Pancreas (tissue), 10 donors: ENCODE results near the gene SEC14L5. TPM values are rescaled to one million over a fixed set of nuclear protein-coding genes. Genes with fewer than 3 reads are reported as not detected.

Experiments
- ATAC-seq, 4 donors: fragments of 200-7000 bp; cut with Tn5 transposase; one replicate each; pipeline versions ENCODE4 v1.8.0 to v1.9.1; 2020; ENCODE audit warnings: mild to moderate bottlenecking in 4 of 4, moderate library complexity in 4 of 4
- DNase-seq, 6 donors: peaks; one replicate each; pipeline ENCODE4 v3.0.0-alpha.2; 2020
- FAIRE-seq: peaks from 2 replicates; lab custom pipeline; 2012; peaks lifted over from hg19 to GRCh38; lab: Jason Lieb, UNC
- H3K27ac ChIP-seq, 4 donors: fragments of 200-600 bp; sonication (generic); 1 replicate in 3 of 4; 2 replicates in 1 of 4; pipeline versions ENCODE4 v1.5.0 to v1.8.0; 2020
- H3K27me3 ChIP-seq, 4 donors: fragments of 200-600 bp; one replicate each; pipeline ENCODE4 v1.8.0; 2021
- H3K36me3 ChIP-seq, 3 donors: fragments of 200-600 bp; sonication (generic) in 1 of 3; one replicate each; pipeline versions ENCODE4 v1.5.0 to v1.8.0; 2020 to 2021
- H3K4me1 ChIP-seq, 3 donors: fragments of 200-600 bp; one replicate each; pipeline ENCODE4 v1.8.0; 2021
- H3K4me3 ChIP-seq, 4 donors: fragments of 200-600 bp; sonication (generic) in 2 of 4; one replicate each; pipeline versions ENCODE4 v1.5.0 to v1.8.0; 2020 to 2021
- H3K9me3 ChIP-seq, 4 donors: fragments of 200-600 bp; one replicate each; pipeline ENCODE4 v1.8.0; 2021
- CTCF ChIP-seq, 4 donors: fragments of 200-600 bp; sonication (generic) in 3 of 4; IDR thresholded peaks; one replicate each; pipeline versions ENCODE4 v1.5.0 to v1.8.0; 2021; ENCODE audit warnings: antibody characterized with exemption in 4 of 4
- WGBS, 2 donors: extraction: QIAGEN DNeasy Blood & Tissue Kit; methylation state at CpG; one replicate each; pipeline ENCODE4 v1.1.7; 2013; 5-methylcytosine and 5-hydroxymethylcytosine counted together
- intact Hi-C, 3 donors: fragments of 100-400 bp; cut with DNase I; formaldehyde crosslinking; loops; one replicate each; pipeline versions ENCODE4 v1.11.1 to v1.14.2; 2022
- polyA plus RNA-seq, 2 donors: library from polyadenylated mRNA; stranded (reverse); fragments of 200-250 nt; gene quantifications; one replicate each; pipeline ENCODE4 v1.2.3, GENCODE V29; 2013
- total RNA-seq, 6 donors: library from RNA; stranded (reverse); fragmentation: NEBNext Ultra II Directional in 4 of 6; extraction: Animal tissue kit (Norgen Biotek cat#: 25700) in 4 of 6; gene quantifications; one replicate each; pipeline versions ENCODE4 v1.2.1 to v1.2.4, GENCODE V29; 2021 to 2023
- donor health status: healthy with polysubstance abuse.
- donor health status: DM: no; HTN: no; CAD: no; lungs with moderate emphysema.
- donor health status: DM: no; HTN: no; CAD: no.
- donor health status: control.
- donor health status: control.
- donor health status: Bipolar disorder and iron deficiency.
- donor health status: DM: yes; HTN: yes; CAD: no.
- donor health status: DM: no; HTN: no; CAD: no.
- donor health status: DM: no; HTN: no; CAD: no.
- donor health status: DM: yes; HTN: yes; CAD: no.

Gene SEC14L5
- total and polyA plus RNA-seq, 8 donors = 0.22 to 0.79 (median 0.51) TPM

GRCh38 chr16:4923853-4924252 is 34.3 kb upstream of the SEC14L5 start:
- peak overlapping the region in 1 of 4 donors; percentile 31 for H3K27ac ChIP-seq
- intact Hi-C loops = no loop called here
- FAIRE-seq (no peak), DNase-seq (no peak), ATAC-seq (peak in 1 of 4 donors; percentile 20)
- H3K27me3 ChIP-seq = no peaks in the 10 kb centered on the region
- 37 to 41% methylated on average over 6 of the region's 6 CpGs for WGBS, 2 donors
- H3K36me3 ChIP-seq = no peaks in the 10 kb centered on the region
- TF ChIP-seq CTCF (IDR thresholded peaks at IDR 0.05) = no peak
- no peak overlapping the region for H3K4me3 ChIP-seq
- peaks cover 0 to 16% (median 10%) of the 10 kb centered on the region in 3 donors for H3K4me1 ChIP-seq
- H3K9me3 ChIP-seq = no peaks in the 10 kb centered on the region

- ATAC-seq (peak; percentile 75 to 90 (median 88)), FAIRE-seq (no peak), DNase-seq (peak in 5 of 6 donors; percentile 37 to 83 (median 69))
- H3K27me3 ChIP-seq = no peaks in the 10 kb centered on the region
- H3K9me3 ChIP-seq = no peaks in the 10 kb centered on the region
- intact Hi-C loops = no loop called here
- peak overlapping the region in 3 of 4 donors; percentile 10 to 47 (median 31) for H3K27ac ChIP-seq
- no peak for TF ChIP-seq CTCF (IDR thresholded peaks at IDR 0.05)
- no peaks in the 10 kb centered on the region for H3K36me3 ChIP-seq
- no peak overlapping the region for H3K4me3 ChIP-seq
- H3K4me1 ChIP-seq = peaks cover 0 to 16% (median 10%) of the 10 kb centered on the region in 3 donors
- 33 to 35% methylated on average over 11 to 12 of the region's 12 CpGs for WGBS, 2 donors
These were observed 33.4 kb upstream of the SEC14L5 start for GRCh38 chr16:4924593-4925292.

- Histone ChIP-seq H3K27me3 (no peaks in the 10 kb centered on the region), H3K36me3 (no peaks in the 10 kb centered on the region), H3K4me3 (no peak overlapping the region), H3K9me3 (no peaks in the 10 kb centered on the region), H3K4me1 (peaks cover 0 to 16% (median 10%) of the 10 kb centered on the region in 3 donors), H3K27ac (peak overlapping the region in 1 of 4 donors; percentile 47)
- 62 to 64% methylated on average over 5 of the region's 5 CpGs for WGBS, 2 donors
- no peak for TF ChIP-seq CTCF (IDR thresholded peaks at IDR 0.05)
- FAIRE-seq = no peak
- intact Hi-C loops = no loop called here
- no peak for DNase-seq
- ATAC-seq = no peak
These were observed 32.9 kb upstream of the SEC14L5 start for GRCh38 chr16:4925293-4925607.

DNA sequence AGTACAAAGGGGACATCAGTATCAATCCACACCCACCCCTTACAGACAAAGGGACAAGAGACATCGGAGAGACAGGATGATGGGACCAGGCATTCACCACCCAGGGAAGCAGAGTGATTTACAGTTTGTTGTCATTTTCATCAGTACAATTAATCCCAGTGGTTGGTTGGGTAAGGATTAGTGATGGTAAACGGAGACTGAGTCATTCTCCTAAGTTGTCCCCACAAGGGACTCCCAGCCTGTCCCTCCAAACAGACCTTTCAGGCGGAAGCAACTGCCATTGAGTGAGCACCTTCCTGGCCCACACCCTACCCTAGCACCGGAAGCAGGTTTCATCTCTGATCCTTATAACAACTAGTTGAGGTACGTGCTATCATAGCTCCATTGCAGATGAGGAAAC is 32.3 kb upstream of the SEC14L5 start:
- no peak overlapping the region for H3K4me3 ChIP-seq
- FAIRE-seq = no peak
- 87 to 93% methylated on average over 5 of the region's 5 CpGs for WGBS, 2 donors
- H3K9me3 ChIP-seq = no peaks in the 10 kb centered on the region
- no peaks in the 10 kb centered on the region for H3K36me3 ChIP-seq
- intact Hi-C loops = no loop called here
- TF ChIP-seq CTCF (IDR thresholded peaks at IDR 0.05) = no peak
- no peaks in the 10 kb centered on the region for H3K27me3 ChIP-seq
- DNase-seq = no peak
- peak overlapping the region in 1 of 4 donors; percentile 47 for H3K27ac ChIP-seq
- no peak for ATAC-seq
- peaks cover 0 to 16% (median 10%) of the 10 kb centered on the region in 3 donors for H3K4me1 ChIP-seq

DNA sequence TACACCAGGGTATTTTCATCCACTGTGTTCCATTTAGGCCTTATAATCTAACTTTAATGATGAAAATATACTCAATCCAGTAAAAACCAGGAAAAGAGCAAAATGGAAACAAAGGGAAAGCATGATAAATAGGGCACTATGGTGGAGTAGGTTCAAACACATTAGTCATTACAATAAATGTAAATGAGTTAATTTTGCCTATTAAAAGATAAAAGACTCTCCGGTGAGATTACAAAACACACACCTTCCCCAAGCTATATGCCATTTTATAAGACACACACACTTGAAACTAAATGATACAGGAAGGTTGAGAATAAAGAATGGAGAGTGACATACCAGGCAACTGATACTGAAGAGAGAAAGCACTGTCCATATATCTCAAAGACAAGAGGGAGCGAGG is 31.2 kb upstream of the SEC14L5 start:
- no peak for ATAC-seq
- TF ChIP-seq CTCF (IDR thresholded peaks at IDR 0.05) = no peak
- no peak for DNase-seq
- H3K36me3 ChIP-seq = no peaks in the 10 kb centered on the region
- no peaks in the 10 kb centered on the region for H3K27me3 ChIP-seq
- H3K27ac ChIP-seq = no peak overlapping the region
- intact Hi-C loops = no loop called here
- WGBS, 2 donors = 94 to 98% methylated on average over 2 of the region's 2 CpGs
- FAIRE-seq = no peak
- H3K4me3 ChIP-seq = no peak overlapping the region
- H3K4me1 ChIP-seq = peaks cover 0 to 16% (median 10%) of the 10 kb centered on the region in 3 donors
- no peaks in the 10 kb centered on the region for H3K9me3 ChIP-seq
